GM21360 (cell line): ENCODE results near the gene DNPEP.
"Not testable (repeated sequence)": the region's sequence is repeated elsewhere in the genome, so short reads cannot be mapped to it uniquely, and the experiment has no call there.

Experiments used
- ATAC-seq: cut with Tn5 transposase; IDR thresholded peaks from one replicate; pipeline ENCODE4 v1.9.1; 2021; ENCODE audit warnings: mild to moderate bottlenecking, moderate library complexity; ENCODE audit not compliant: unreplicated experiment

DNPEP gene

GRCh38 chr2:219419331-219420197, 31.9 kb upstream of the DNPEP start:
- no peak for ATAC-seq

DNA sequence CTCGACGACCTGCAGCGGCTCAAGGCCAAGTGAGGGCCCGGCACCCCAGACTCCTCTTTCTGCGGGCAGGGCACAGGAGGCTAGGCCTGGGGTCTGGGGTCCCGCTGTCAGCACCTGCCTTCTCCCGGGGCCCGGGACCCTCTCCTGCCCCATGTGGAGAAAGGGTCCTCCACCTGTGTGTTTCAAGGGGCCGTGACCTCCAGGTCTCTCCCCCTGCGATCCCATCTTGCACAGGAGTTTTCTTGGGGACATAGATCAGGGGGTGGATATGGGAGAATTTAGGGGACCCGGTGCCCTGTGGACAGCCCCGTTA, 31.3 kb upstream of the DNPEP start:
- ATAC-seq = no peak

- no peak for ATAC-seq
Measured at GRCh38 chr2:219418155-219419011, 30.7 kb upstream of the DNPEP start, which contains the start of gene DES. TSS of gene DES (plus strand) at chr2:219418377. CDS start at chr2:219418463, 86 bp downstream.

DNA sequence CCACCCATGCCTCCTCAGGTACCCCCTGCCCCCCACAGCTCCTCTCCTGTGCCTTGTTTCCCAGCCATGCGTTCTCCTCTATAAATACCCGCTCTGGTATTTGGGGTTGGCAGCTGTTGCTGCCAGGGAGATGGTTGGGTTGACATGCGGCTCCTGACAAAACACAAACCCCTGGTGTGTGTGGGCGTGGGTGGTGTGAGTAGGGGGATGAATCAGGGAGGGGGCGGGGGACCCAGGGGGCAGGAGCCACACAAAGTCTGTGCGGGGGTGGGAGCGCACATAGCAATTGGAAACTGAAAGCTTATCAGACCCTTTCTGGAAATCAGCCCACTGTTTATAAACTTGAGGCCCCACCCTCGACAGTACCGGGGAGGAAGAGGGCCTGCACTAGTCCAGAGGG, 29.7 kb upstream of the DNPEP start:
- no peak for ATAC-seq

- ATAC-seq = no peak
Measured at GRCh38 chr2:219416938-219417337, 29.2 kb upstream of the DNPEP start.

DNA sequence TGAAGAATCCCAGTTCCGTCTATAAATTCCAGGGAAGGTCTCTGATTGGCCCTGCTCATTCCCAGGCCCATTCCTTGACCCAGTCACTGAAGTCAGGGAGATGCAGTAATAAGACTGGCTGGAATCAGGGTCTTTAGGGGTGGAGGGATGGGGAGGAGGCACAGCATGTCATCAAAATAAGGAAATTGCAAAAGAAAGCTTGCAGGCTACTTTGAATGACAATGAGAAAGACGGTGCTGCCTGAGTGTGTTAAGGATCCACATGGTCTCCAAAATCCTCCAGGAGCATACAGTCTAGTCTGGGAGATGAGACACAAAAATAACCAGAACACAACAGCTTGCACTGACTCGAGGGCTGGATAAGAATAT, 28.5 kb upstream of the DNPEP start:
- no peak for ATAC-seq

- ATAC-seq = no peak
Measured at GRCh38 chr2:219415580-219416234, 28.0 kb upstream of the DNPEP start.

GRCh38 chr2:219414857-219415256, 27.1 kb upstream of the DNPEP start:
- no peak for ATAC-seq

DNA sequence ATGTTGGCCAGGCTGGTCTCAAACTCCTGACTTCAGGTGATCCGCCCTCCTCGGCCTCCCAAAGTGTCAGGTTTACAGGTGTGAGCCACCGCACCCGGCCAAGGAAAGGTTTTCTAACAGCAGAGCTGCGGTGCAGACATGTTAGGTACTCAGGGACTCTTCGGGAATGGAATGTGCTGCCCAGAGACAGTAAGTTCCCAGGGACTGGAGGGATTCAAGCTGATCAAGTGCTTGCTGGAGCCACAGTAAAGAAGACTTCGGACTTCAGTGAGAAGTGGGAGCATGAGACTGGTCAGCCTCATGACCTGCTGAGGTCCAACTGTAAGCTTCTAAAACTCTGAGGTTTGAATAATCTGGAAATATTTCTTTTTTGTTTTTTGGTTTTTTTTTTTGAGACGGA, 22.7 kb upstream of the DNPEP start:
- ATAC-seq = no peak

DNA sequence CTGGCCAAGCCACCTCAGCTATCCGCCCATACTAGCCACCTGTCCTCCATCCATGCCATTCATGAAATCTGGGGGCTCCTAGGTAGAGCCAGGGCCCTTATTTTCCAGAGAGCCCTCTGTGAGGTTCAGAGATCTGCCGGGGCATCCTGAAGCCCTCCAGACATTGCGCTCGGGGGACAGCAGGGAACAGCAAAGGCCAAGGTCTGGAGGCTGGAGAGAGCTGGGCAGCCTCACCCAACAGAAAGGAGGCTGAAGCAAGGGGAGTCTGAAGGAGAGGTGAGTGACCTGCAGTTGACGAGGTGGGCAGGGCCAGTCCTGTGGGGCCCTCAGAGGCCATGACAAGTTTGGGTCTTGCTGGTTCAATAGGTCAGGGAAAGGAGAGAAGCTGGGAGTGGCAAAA, 21.9 kb upstream of the DNPEP start:
- no peak for ATAC-seq

DNA sequence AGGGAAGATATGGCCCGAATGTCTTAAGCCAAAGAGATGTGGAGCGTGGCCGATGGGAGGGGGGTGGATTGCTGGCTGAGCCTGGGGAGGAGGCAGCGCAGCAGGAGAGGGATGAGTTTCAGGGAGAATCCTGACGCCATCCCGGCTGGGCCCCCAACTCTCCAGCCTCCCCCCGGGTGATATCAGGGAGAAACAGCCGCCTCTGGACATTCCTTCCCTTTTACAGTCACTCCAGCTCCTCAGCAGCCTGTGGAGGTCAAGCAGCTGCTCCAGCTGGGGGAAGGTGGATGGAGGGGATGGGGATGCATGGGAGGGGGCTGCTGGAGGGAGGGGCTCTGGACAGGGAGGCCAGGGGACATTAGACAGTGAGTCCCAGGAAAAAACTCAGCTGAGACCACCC, 20.9 kb upstream of the DNPEP start:
- no peak for ATAC-seq

DNA sequence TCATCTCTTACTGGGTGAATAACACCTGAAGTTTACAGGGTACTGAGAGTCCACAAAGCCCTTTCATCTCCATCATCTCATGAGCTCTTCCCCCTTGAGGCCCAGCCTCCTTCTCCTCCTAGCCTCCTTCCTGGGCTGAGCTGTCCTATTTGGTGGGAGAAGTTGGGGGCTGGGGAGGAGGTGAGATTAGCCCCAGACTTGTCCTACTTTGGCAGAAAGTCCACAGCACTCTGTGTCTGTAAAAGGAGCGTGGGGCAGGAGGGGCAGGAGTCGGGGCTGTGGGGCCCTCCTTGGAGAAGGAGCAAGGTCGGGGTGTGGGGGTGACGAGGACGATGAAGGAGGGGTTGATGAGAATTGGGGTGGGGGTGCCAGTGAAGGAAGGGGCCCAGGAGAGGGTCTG, 20.5 kb upstream of the DNPEP start:
- no peak for ATAC-seq

- ATAC-seq = not testable (repeated sequence)
Measured at GRCh38 chr2:219407343-219407742, 19.6 kb upstream of the DNPEP start.

DNA sequence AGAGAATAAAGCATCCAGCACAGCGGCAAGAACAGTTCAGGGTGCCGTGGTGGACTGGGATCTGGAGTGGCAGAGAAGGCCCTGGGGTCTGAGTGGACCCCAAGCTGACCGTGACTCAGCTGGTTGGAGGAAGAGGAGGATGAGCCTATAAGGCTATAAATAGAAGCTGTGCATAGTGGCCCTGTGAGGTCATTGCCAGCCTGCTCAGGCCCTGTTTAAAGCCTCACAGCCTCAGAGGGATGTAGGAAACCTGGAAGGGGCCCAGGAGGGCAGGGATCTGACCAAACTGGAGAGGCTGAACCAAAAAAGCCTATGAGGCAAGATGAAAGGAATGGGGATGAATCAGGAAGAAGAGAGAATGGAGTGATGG, 19.1 kb upstream of the DNPEP start:
- no peak for ATAC-seq

DNA sequence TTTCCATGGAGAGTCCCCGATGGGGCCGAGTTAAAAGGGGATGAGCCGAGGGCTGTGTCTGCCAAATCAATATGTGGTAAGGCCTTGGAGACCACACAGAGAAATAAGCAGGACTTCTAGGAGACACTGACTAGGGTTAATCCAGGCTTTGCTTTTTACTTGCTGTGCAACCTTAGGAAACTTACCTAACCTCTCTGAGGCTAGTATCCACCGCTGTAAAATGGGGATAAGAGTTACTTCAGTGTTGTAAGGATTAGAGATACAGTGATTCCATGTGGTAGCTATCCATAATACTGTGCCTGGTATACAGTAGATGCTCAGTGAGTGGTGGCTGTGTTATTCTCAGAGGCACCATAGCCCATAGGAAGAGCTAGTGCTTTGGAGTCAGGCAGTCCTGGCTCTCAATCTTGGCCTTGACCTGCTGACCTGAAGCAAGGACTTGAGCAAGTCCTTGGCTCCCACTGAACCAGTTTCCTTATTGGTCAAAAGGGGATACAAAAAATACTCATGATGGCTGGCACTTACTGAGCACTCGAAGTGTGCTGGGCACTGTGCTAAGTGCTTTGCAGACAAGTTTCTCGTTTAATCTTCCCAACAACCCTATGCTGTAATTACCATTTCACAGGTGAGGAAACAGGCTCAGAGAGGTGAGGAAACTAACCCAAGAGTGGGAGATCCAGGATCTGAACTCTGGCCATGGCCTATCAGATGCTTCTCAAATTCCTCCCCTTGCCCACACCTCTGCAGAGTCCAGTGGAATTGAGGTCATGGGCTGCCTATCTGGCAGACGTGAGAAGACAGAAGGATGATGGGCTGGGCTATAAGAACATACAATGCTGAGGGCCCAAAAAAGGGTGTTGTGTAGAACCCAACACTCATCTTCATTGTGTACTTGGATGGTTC, 18.5 kb upstream of the DNPEP start:
- ATAC-seq = no peak

DNA sequence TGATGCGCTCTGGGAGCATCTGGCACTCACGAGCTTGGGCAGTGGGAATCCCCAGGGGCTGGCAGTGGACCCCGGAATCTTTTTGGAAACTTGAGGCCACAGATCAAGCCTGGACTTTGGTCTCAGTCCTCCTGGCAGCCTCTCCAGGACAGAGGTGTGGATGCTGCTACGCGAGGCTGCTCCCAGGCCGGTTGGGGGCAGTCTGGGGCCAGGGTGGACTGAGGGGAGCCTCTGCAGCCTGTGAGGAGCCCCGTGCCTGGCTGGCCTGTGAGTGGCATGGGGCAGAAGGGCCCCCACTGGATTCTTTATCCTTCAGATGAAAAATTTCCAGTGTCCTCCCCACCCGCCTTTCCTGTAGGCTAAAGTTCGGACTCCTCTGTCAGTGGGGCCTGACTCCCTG, 17.7 kb upstream of the DNPEP start:
- ATAC-seq = no peak

DNA sequence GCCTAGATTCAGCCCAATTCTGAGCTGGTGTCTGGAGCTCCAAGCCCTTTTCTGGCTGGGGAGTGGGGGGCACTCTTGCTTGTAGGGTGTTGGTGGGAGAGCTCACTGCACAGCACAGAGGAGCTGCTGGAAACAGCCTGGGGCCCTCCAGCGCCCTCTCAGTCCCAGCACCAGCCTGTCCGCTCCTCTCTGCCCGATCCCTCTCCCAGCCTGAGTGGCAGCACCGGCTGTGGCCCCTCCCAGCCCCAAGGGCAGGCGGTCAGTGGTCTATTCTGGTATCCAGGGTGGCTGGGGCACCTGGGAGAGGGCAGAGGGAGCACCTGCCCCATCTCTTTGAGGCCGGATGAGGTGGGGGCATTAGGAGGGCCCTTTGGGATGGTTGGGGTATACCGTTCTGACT, 17.2 kb upstream of the DNPEP start:
- no peak for ATAC-seq

DNA sequence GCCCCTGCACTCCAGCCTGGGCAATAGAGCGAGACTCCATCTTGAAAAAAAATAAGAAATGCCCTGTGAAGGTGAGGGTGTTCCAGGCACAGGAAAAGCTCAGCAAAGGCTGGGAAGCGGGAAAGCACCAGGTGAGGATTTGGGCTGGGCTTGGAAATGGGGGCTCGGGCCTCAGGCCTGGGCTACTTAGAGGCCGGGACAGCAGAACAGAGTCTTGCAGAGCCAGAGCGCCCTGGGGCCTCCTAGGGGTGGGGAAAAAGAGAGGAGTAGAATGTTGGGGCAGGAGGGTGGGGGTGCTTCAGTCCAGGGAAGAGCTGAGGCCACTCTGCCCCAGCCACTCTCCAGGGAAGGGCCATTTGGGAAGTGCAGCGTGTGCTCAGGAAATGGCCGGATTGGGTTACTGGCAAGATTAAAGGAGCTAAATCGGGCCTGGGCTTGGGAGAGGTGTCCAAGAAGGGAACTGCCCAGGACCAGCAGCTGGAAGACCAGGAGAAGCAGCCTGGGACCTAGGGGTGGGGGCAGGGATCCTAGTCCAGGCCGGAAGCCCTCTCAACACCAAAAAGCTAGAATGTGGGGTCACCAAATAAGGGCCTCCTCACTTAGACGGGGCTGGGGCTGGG, 16.7 kb upstream of the DNPEP start:
- no peak for ATAC-seq

- no peak for ATAC-seq
Measured at GRCh38 chr2:219403861-219404260, 16.1 kb upstream of the DNPEP start.
